BLaER1 (cell line): ENCODE results near the gene ANKRD60.

Source experiments
- H3K27ac ChIP-seq: shearing (Covaris generic); formaldehyde crosslinking; 2 replicates; pipeline ENCODE4 v1.8.1; 2022
- H3K27me3 ChIP-seq: shearing (Covaris generic); formaldehyde crosslinking; 2 replicates; pipeline ENCODE4 v1.8.1; 2022
- H3K36me3 ChIP-seq: shearing (Covaris generic); formaldehyde crosslinking; 2 replicates; pipeline ENCODE4 v1.8.1; 2022
- H3K4me1 ChIP-seq: shearing (Covaris generic); formaldehyde crosslinking; 2 replicates; pipeline ENCODE4 v1.8.1; 2022
- H3K4me2 ChIP-seq: shearing (Covaris generic); formaldehyde crosslinking; 2 replicates; pipeline ENCODE4 v1.8.1; 2022
- H3K4me3 ChIP-seq: shearing (Covaris generic); formaldehyde crosslinking; 2 replicates; pipeline ENCODE4 v1.8.1; 2022
- H3K9ac ChIP-seq: shearing (Covaris generic); formaldehyde crosslinking; 2 replicates; pipeline ENCODE4 v1.8.1; 2022
- H3K9me3 ChIP-seq: shearing (Covaris generic); formaldehyde crosslinking; 2 replicates; pipeline ENCODE4 v1.8.1; 2022
- H4K20me1 ChIP-seq: shearing (Covaris generic); formaldehyde crosslinking; 2 replicates; pipeline ENCODE4 v1.8.1; 2022
- Cebpa-rat ChIP-seq: shearing (Covaris generic); IDR thresholded peaks from 2 replicates; pipeline ENCODE4 v1.8.1; 2022

The ANKRD60 gene

GRCh38 chr20:58264271-58264670, 35.8 kb upstream of the ANKRD60 start:
- no peak overlapping the region for H3K4me3 ChIP-seq
- TF ChIP-seq Cebpa-rat: no peak
- no peaks in the 10 kb centered on the region for H3K9me3 ChIP-seq
- H3K9ac ChIP-seq: no peak overlapping the region
- no peak overlapping the region for H3K27ac ChIP-seq
- no peak overlapping the region for H3K4me2 ChIP-seq
- no peaks in the 10 kb centered on the region for H4K20me1 ChIP-seq
- H3K36me3 ChIP-seq: peaks cover 39% of the 10 kb centered on the region; the same call in 1 of the 2 replicates
- H3K4me1 ChIP-seq: peaks cover 6% of the 10 kb centered on the region
- no peaks in the 10 kb centered on the region for H3K27me3 ChIP-seq

- Histone ChIP-seq H3K9me3 (peaks cover 4% of the 10 kb centered on the region; the same call in 1 of the 2 replicates), H3K4me2 (no peak overlapping the region)
Measured at GRCh38 chr20:58261660-58262059, 33.2 kb upstream of the ANKRD60 start.

DNA sequence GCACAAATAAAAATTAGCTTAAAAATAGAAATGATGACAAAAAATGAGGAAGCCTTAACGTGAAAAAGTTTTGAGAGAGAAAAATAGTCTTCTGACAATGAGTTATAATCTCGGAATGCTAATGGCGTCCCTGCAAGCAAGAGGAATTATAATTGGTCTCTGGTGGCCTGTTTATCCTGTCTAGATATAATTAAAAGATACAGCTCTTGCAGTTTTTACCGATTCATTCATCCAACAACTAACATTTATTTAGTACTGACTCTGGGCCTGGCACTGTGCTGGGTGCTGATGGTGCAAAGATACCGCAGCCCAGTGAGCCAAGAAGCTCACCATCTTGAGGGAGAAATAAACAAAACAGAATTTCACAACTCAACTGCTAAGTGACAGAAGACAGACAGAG, 31.6 kb upstream of the ANKRD60 start:
- no peak overlapping the region for H3K27ac ChIP-seq
- no peaks in the 10 kb centered on the region for H3K27me3 ChIP-seq
- H3K36me3 ChIP-seq: peaks cover 17% of the 10 kb centered on the region; the same call in 1 of the 2 replicates
- TF ChIP-seq Cebpa-rat: no peak
- H3K9me3 ChIP-seq: peaks cover 4% of the 10 kb centered on the region; the same call in 1 of the 2 replicates
- H3K4me2 ChIP-seq: no peak overlapping the region
- H3K4me3 ChIP-seq: no peak overlapping the region
- H4K20me1 ChIP-seq: no peaks in the 10 kb centered on the region
- no peak overlapping the region for H3K9ac ChIP-seq
- no peaks in the 10 kb centered on the region for H3K4me1 ChIP-seq

More at GRCh38 chr20:58261660-58262059, 33.2 kb upstream of the ANKRD60 start:
- peaks cover 22% of the 10 kb centered on the region; the same call in 1 of the 2 replicates for H3K36me3 ChIP-seq
- no peak overlapping the region for H3K4me3 ChIP-seq
- no peak overlapping the region for H3K27ac ChIP-seq
- H3K4me1 ChIP-seq: no peaks in the 10 kb centered on the region
- no peak for TF ChIP-seq Cebpa-rat
- H4K20me1 ChIP-seq: no peaks in the 10 kb centered on the region
- H3K27me3 ChIP-seq: no peaks in the 10 kb centered on the region
- H3K9ac ChIP-seq: no peak overlapping the region

DNA sequence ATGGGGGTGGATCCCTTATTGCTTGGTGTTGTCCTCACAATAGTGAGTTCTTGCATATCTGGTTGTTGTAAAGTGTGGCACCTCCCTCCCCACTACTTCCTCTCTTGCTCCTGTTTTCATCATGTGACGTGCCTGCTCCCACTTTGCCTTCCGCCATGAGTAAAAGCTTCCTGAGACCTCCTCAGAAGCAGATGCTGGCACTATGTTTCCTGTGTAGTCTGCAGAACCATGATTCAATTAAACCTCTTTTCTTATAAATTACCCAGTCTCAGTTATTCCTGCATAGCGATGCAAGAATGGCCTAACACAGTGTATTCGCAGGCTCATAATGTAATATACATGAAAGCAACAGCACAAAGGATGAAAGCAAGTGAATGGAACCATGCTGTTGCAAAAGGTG, 28.4 kb upstream of the ANKRD60 start:
- Histone ChIP-seq H3K27me3 (no peaks in the 10 kb centered on the region), H3K36me3 (peaks cover 8% of the 10 kb centered on the region), H3K9me3 (peaks cover 9% of the 10 kb centered on the region; the same call in 1 of the 2 replicates), H3K4me2 (no peak overlapping the region), H3K27ac (no peak overlapping the region), H3K4me1 (no peaks in the 10 kb centered on the region), H4K20me1 (no peaks in the 10 kb centered on the region), H3K4me3 (no peak overlapping the region), H3K9ac (no peak overlapping the region)
- no peak for TF ChIP-seq Cebpa-rat

GRCh38 chr20:58256307-58256706, 27.9 kb upstream of the ANKRD60 start:
- H3K9ac ChIP-seq: no peak overlapping the region
- no peak for TF ChIP-seq Cebpa-rat
- H3K4me1 ChIP-seq: no peaks in the 10 kb centered on the region
- no peaks in the 10 kb centered on the region for H3K27me3 ChIP-seq
- H3K36me3 ChIP-seq: peaks cover 8% of the 10 kb centered on the region
- no peak overlapping the region for H3K27ac ChIP-seq
- no peak overlapping the region for H3K4me2 ChIP-seq
- peaks cover 9% of the 10 kb centered on the region; the same call in 1 of the 2 replicates for H3K9me3 ChIP-seq
- no peak overlapping the region for H3K4me3 ChIP-seq
- no peaks in the 10 kb centered on the region for H4K20me1 ChIP-seq

DNA sequence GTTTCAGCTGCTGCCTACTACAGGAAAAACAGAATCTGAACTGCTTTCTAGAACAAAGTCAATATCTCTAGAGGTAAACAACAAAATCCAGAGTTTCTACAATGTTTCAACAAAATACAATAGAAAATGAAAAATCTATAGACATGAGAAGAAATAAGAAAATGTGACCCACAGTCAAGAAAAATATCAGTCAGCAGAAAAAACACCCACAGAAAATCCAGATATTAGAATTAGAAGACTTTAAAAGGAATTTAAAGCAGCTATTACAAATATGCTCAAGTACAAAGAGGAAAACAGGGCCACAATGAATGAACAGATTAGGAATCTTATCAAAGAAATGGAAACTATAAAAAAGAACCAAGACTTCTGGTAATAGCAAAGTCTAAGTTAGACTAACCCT, 26.4 kb upstream of the ANKRD60 start:
- no peak overlapping the region for H3K27ac ChIP-seq
- no peak overlapping the region for H3K9ac ChIP-seq
- H3K4me3 ChIP-seq: no peak overlapping the region
- no peaks in the 10 kb centered on the region for H3K4me1 ChIP-seq
- H3K36me3 ChIP-seq: peaks cover 17% of the 10 kb centered on the region
- H4K20me1 ChIP-seq: no peaks in the 10 kb centered on the region
- H3K27me3 ChIP-seq: no peaks in the 10 kb centered on the region
- no peak for TF ChIP-seq Cebpa-rat
- peaks cover 9% of the 10 kb centered on the region; the same call in 1 of the 2 replicates for H3K9me3 ChIP-seq
- H3K4me2 ChIP-seq: no peak overlapping the region

DNA sequence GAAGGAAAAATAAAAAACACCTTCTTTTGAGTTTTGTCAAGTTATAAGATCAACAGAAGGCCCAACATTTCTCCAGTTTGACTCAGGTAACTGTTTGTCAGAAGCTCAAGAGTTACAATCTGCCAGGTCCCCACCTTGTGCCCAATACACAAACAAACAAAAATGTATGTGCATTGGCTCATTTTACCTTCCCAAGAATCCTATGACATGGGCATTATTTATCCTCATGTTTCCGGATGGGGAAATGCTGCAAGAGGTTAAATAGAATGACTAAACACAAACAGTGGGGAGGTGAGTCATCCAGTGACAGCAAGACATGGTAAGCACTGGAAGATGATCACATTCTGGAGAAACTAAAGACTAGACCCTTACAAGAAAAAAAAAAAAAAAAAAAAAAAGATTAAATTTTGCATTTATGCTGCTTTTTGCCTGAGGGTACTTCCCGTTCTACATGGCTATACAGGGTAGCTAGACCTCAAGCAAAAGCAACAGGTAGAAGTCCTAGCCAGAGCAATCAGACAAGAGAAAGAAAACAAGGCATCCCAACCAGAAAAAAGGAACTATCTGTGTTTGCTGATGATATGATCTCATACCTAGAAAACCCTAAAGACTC, 23.6 kb upstream of the ANKRD60 start:
- no peak for TF ChIP-seq Cebpa-rat
- H3K4me3 ChIP-seq: no peak overlapping the region
- no peaks in the 10 kb centered on the region for H3K4me1 ChIP-seq
- H3K9ac ChIP-seq: no peak overlapping the region
- no peak overlapping the region for H3K27ac ChIP-seq
- H4K20me1 ChIP-seq: no peaks in the 10 kb centered on the region
- no peak overlapping the region for H3K4me2 ChIP-seq
- peaks cover 9% of the 10 kb centered on the region; the same call in 1 of the 2 replicates for H3K9me3 ChIP-seq
- H3K27me3 ChIP-seq: no peaks in the 10 kb centered on the region
- H3K36me3 ChIP-seq: peaks cover 21% of the 10 kb centered on the region

DNA sequence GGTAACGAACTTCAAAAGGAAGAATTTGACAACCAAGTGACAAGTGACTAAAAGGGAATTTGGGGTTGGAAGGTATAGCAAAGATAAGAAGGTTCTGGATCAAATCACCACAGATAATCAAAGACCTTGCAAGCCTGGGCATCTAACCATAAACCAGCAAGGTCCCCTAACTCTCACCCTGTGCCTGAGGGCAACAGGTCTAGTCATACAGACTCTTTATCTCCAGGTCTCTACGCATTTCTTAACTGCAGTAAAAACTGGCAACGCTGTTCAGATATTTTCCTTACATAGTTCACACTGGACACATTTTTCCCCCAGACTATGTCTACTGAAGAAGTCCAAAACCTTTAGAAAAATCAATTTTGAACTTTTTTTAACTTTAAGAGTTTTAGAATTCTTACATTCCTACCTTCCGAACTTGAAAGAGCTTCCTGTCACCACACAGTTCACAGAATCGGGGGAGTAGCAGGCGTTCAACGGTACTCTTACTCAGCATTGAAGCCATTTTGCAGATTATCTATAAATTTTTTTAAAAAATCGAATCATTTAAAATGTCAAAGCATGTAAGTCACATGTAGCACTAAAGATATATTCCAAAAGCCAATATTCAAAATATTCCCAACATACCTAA, 23.0 kb upstream of the ANKRD60 start:
- no peak overlapping the region for H3K4me3 ChIP-seq
- no peaks in the 10 kb centered on the region for H3K27me3 ChIP-seq
- peaks cover 5% of the 10 kb centered on the region; the same call in 1 of the 2 replicates for H3K9me3 ChIP-seq
- no peak overlapping the region for H3K27ac ChIP-seq
- no peak overlapping the region for H3K9ac ChIP-seq
- H3K4me1 ChIP-seq: no peaks in the 10 kb centered on the region
- no peak for TF ChIP-seq Cebpa-rat
- peaks cover 25% of the 10 kb centered on the region for H3K36me3 ChIP-seq
- H3K4me2 ChIP-seq: no peak overlapping the region
- no peaks in the 10 kb centered on the region for H4K20me1 ChIP-seq

DNA sequence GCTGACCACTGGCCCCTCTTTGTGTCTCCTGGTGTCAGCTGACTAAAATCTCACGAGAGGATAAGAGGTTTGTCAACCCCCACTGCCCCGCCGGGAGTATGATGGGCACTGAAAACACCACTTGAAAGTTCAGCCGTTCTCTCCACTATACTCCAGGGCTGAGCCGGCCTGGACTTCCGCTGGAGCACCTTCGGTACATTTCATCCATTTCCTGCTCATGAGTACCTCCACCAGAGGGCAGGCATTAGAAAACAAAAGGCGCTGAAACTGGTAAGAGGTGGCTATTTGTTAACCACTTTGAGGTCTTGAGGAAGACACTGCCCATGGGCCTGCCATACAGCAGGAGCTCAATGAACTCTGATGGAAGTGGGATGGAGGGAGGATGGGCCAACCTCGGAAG, 17.9 kb upstream of the ANKRD60 start:
- H3K4me2 ChIP-seq: no peak overlapping the region
- no peak overlapping the region for H3K4me3 ChIP-seq
- H3K27ac ChIP-seq: no peak overlapping the region
- no peaks in the 10 kb centered on the region for H3K9me3 ChIP-seq
- H3K9ac ChIP-seq: no peak overlapping the region
- H4K20me1 ChIP-seq: no peaks in the 10 kb centered on the region
- TF ChIP-seq Cebpa-rat: no peak
- H3K4me1 ChIP-seq: no peaks in the 10 kb centered on the region
- H3K36me3 ChIP-seq: peaks cover 65% of the 10 kb centered on the region
- no peaks in the 10 kb centered on the region for H3K27me3 ChIP-seq

GRCh38 chr20:58245931-58246330, 17.5 kb upstream of the ANKRD60 start:
- H3K36me3 ChIP-seq: peaks cover 63% of the 10 kb centered on the region
- no peak for TF ChIP-seq Cebpa-rat
- H3K9ac ChIP-seq: no peak overlapping the region
- no peak overlapping the region for H3K4me3 ChIP-seq
- H3K27ac ChIP-seq: no peak overlapping the region
- no peak overlapping the region for H3K4me2 ChIP-seq
- no peaks in the 10 kb centered on the region for H3K27me3 ChIP-seq
- no peaks in the 10 kb centered on the region for H4K20me1 ChIP-seq
- no peaks in the 10 kb centered on the region for H3K4me1 ChIP-seq
- no peaks in the 10 kb centered on the region for H3K9me3 ChIP-seq
